HepG2 (cell line): Measurements from ENCODE around the gene RASSF7. TPM values are rescaled to one million over a fixed set of nuclear protein-coding genes. Genes with fewer than 3 reads are reported as not detected.
A peak's percentile ranks its signal among the peaks of the same experiment; 100 is the strongest.

Experiments used
- ATF7-NPFF ChIP-seq: sonication (generic); formaldehyde crosslinking; IDR thresholded peaks from 2 replicates; pipeline ENCODE4 v1.8.1; 2023; ENCODE audit warnings: mild to moderate bottlenecking, low read depth, missing genetic modification reagents, moderate library complexity
- ATM ChIP-seq: fragments of 450-650 bp; IDR thresholded peaks from 2 replicates; pipeline ENCODE4 v1.7.1; 2017; ENCODE audit warnings: mild to moderate bottlenecking, borderline replicate concordance
- CHCHD3 ChIP-seq: sonication (generic); formaldehyde crosslinking; IDR thresholded peaks from 2 replicates; pipeline ENCODE4 v1.8.0; 2022; ENCODE audit warnings: mild to moderate bottlenecking, missing genetic modification reagents, moderate library complexity
- FOXK1 ChIP-seq: sonication (generic); formaldehyde crosslinking; IDR thresholded peaks from 2 replicates; pipeline ENCODE4 v1.4.0; 2020; ENCODE audit warnings: low read depth, missing genetic modification reagents, borderline replicate concordance
- HNRNPLL ChIP-seq: fragments of 200-400 bp; formaldehyde crosslinking; IDR thresholded peaks from 2 replicates; pipeline ENCODE4 v1.6.1; 2017; ENCODE audit warnings: mild to moderate bottlenecking, low read depth, low read length; ENCODE audit not compliant: poor library complexity, severe bottlenecking
- LCORL ChIP-seq, 2 experiments: fragments of 450-650 bp in 1 of 2; sonication (generic) in 1 of 2; formaldehyde crosslinking in 1 of 2; IDR thresholded peaks; 2 replicates each; pipeline versions ENCODE4 v1.5.0 to v1.6.1; 2017 to 2020; ENCODE audit warnings: antibody characterized with exemption in 1 of 2, missing genetic modification reagents in 1 of 2
- RELA ChIP-seq: sonication (generic); formaldehyde crosslinking; IDR thresholded peaks from 2 replicates; pipeline ENCODE4 v1.4.0; 2020; ENCODE audit warnings: missing genetic modification reagents
- SMAD9 ChIP-seq: sonication (generic); formaldehyde crosslinking; IDR thresholded peaks from 2 replicates; pipeline ENCODE4 v1.5.1; 2020; ENCODE audit warnings: mild to moderate bottlenecking, missing genetic modification reagents
- SRF ChIP-seq: IDR thresholded peaks from 2 replicates; pipeline ENCODE4 v1.6.1; 2011; ENCODE audit warnings: mild to moderate bottlenecking, low read depth, low read length, moderate library complexity
- TBX2 ChIP-seq: sonication (generic); formaldehyde crosslinking; IDR thresholded peaks from 2 replicates; pipeline ENCODE4 v1.5.0; 2020; ENCODE audit warnings: missing genetic modification reagents, mild to moderate bottlenecking, borderline replicate concordance
- ZBTB1 ChIP-seq: sonication (generic); formaldehyde crosslinking; IDR thresholded peaks from 2 replicates; pipeline ENCODE4 v1.4.0; 2020; ENCODE audit warnings: missing genetic modification reagents, borderline replicate concordance
- ZBTB2 ChIP-seq: sonication (generic); formaldehyde crosslinking; IDR thresholded peaks from 2 replicates; pipeline ENCODE4 v1.8.0; 2022; ENCODE audit warnings: low read depth, missing genetic modification reagents
- ZBTB46 ChIP-seq: sonication (generic); formaldehyde crosslinking; IDR thresholded peaks from 2 replicates; pipeline ENCODE4 v1.4.0; 2020; ENCODE audit warnings: mild to moderate bottlenecking, missing genetic modification reagents, borderline replicate concordance
- ZNF280D ChIP-seq: sonication (generic); formaldehyde crosslinking; IDR thresholded peaks from 2 replicates; pipeline ENCODE4 v1.5.1; 2020; ENCODE audit warnings: mild to moderate bottlenecking, missing genetic modification reagents
- ZNF710 ChIP-seq: sonication (generic); formaldehyde crosslinking; IDR thresholded peaks from 2 replicates; pipeline ENCODE4 v1.5.0; 2020; ENCODE audit warnings: mild to moderate bottlenecking, missing genetic modification reagents, borderline replicate concordance
- polyA plus RNA-seq, 8 experiments: library from polyadenylated mRNA; depleted of rRNA in 3 of 8; stranded (reverse) in 7 of 8; unstranded in 1 of 8; fragments of >200 nt; fragmentation: Illumina TruSeq in 4 of 8; extraction: Trizol in 4 of 8; gene quantifications; 2 replicates each; pipeline versions ENCODE4 v1.2.1 to v1.2.3, GENCODE V29; 2011 to 2016; ENCODE audit warnings: low read depth in 4 of 8, missing spikeins in 1 of 8, mixed read lengths in 1 of 8; ENCODE audit not compliant: insufficient read depth in 1 of 8
- total RNA-seq, 5 experiments: library from RNA; depleted of rRNA; stranded (reverse); fragments of >200 nt; fragmentation: Illumina TruSeq; extraction: Trizol; gene quantifications; 2 replicates each; pipeline ENCODE4 v1.2.3, GENCODE V29; 2016; ENCODE audit warnings: low read depth in 1 of 5

Gene RASSF7
- total and polyA plus RNA-seq, 2 of the 13 experiments (the other 11 are each of a cell fraction or from before 2014, with no cell fraction given) = 20.2 to 28.6 TPM

- TF ChIP-seq CHCHD3 (CRISPR knock-in tag) (0 out of 2 replicates have a peak, but pooled peaks have one; percentile 80), ZBTB1 (CRISPR knock-in tag) (peak; percentile 66; the same call in 1 of the 2 replicates), HNRNPLL (peak; percentile 29), RELA (CRISPR knock-in tag) (no peak), FOXK1 (no peak), ZNF710 (CRISPR knock-in tag) (0 out of 2 replicates have a peak, but pooled peaks have one; percentile 47), ZBTB2 (no peak), ATF7-NPFF (CRISPR knock-in tag) (peak; percentile 52; the same call in 1 of the 2 replicates), TBX2 (CRISPR knock-in tag) (peak; percentile 58; the same call in 1 of the 2 replicates), ZBTB46 (no peak), ZNF280D (CRISPR knock-in tag) (no peak), LCORL (IDR thresholded peaks at IDR 0.05) (no peak), LCORL (CRISPR knock-in tag; IDR thresholded peaks at IDR 0.05) (no peak), SMAD9 (no peak), SRF (no peak), ATM (no peak)
These were observed 14.7 kb downstream of the RASSF7 start (continued) for GRCh38 chr11:575313-575995.
